Dedifferentiated amniotic fluid mesenchymal stem cell (primary cell): ENCODE data around the gene MAPK14.
"Not testable (repeated sequence)": the region's sequence is repeated elsewhere in the genome, so short reads cannot be mapped to it uniquely, and the experiment has no call there.

Source experiments
- DNase-seq: peaks from one replicate; pipeline ENCODE4 v3.0.0-alpha.2; 2016; ENCODE audit errors: extremely low spot score

Gene MAPK14

GRCh38 chr6:36123270-36124139, 95.9 kb downstream of the MAPK14 start:
- DNase-seq, result peak; percentile 37

DNA sequence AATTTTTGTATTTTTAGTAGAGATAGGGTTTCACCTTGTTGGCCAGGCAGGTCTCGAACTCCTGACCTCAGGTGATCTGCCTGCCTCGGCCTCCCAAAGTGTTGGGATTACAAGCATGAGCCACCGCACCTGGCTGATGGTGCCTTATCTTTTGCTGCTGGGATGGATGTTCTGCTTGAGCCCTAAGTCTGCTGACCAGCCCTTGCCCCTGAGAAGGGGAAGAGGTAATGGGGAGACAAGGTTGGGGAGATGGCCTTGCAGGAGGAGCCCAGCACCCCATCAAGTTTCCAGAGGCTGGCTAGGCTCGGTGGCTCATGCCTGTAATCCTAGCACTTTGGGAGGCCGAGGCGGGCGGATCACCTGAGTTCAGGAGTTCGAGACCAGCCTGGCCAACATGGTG, 96.7 kb downstream of the MAPK14 start:
- not testable (repeated sequence) for DNase-seq

DNA sequence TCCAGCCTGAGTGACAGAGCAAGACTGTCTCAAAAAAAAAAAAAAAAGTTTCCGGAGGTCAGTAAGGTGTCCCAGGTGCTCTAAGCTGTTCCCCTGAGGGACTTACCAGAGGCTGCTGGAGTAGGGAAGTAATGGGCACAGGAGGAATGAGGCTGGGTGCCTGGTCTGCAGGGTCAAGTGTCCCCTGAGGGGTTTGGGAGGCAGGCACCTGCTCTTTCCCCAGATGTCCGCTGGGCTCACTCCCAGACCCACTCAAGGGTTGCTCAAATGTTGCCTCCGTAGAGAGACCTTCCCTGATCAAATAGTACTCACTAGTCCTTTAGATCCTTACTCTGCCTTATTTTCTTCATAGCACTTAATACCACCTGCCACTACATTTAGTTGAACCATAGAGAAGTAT, 97.3 kb downstream of the MAPK14 start:
- no peak for DNase-seq

DNA sequence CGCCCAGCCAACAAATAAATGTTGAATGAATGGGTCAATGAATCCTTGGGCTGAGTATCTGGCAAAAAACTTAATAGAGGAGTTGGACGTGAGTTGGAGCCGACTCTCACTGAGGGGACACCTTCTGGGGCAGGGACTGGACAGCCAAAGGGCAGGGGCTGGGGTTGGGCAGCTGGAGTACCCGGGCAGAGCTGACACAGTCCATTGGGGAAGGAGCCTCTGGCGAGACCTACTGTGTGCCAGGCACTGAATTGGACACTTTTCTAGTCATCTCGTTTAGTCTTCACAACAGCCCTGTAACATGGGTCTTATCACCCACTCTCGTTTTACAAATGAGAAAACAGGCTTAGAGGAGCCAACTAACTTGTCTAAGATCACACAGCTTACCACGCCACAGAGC, 98.0 kb downstream of the MAPK14 start:
- no peak for DNase-seq

GRCh38 chr6:36126121-36126520, 98.5 kb downstream of the MAPK14 start:
- DNase-seq, result no peak

- no peak for DNase-seq
Observed at GRCh38 chr6:36126553-36127458, 99.2 kb downstream of the MAPK14 start.

DNA sequence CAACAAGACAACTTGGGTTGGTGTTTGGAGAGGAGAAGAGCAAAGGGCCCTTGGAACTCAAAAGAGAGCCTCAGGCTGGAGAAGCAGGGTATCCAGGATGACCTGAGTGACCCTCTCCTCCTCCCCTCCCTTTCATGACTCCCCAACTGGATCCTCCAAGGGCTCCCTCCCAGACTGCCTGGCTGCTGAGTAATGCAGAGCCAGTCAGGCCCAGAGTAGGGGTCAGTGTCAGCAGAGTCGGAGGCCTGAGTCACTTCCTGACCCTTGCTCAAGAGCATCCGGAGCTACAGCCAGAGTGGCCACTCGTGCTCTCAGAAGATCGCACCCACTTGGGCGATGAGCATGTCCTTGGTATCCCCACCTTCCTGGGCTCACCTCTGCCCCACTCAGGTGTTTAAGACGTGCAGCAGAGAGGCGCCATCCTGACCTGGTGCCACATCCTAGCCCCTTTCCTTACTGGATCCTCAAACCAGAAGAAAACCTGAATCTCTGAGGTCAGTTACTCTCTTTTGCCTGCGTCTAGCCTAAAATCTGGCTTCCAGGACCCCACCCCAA, 99.9 kb downstream of the MAPK14 start:
- no peak for DNase-seq

DNA sequence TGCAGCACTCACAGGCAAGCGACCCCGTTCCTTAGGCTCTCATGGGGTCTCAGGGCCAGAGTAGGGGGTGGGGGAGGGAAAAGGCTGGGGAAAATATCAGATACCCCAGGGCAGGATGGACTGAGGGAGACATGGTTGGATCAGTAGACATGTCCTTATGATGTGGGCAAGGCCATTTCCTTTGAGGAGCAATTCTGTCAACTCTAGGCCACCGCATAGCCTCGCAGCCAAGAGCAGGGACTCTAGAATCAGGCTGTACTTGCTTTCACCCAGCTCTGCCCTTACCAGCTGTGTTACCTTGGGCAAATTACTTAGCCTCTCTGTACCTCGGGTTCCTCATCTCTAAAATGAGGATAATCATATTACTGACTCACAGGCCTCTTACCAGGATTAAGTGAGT, 100.5 kb downstream of the MAPK14 start:
- no peak for DNase-seq

GRCh38 chr6:36128793-36129192, 101.2 kb downstream of the MAPK14 start:
- no peak for DNase-seq

- DNase-seq, result not testable (repeated sequence)
Observed at GRCh38 chr6:36129334-36129733, 101.7 kb downstream of the MAPK14 start.

- no peak for DNase-seq
Observed at GRCh38 chr6:36129941-36130666, 102.5 kb downstream of the MAPK14 start, which contains the start of gene MAPK13. Gene MAPK13, plus strand, starts transcription at chr6:36130513. Its CDS starts 70 bp downstream, at chr6:36130583.

DNA sequence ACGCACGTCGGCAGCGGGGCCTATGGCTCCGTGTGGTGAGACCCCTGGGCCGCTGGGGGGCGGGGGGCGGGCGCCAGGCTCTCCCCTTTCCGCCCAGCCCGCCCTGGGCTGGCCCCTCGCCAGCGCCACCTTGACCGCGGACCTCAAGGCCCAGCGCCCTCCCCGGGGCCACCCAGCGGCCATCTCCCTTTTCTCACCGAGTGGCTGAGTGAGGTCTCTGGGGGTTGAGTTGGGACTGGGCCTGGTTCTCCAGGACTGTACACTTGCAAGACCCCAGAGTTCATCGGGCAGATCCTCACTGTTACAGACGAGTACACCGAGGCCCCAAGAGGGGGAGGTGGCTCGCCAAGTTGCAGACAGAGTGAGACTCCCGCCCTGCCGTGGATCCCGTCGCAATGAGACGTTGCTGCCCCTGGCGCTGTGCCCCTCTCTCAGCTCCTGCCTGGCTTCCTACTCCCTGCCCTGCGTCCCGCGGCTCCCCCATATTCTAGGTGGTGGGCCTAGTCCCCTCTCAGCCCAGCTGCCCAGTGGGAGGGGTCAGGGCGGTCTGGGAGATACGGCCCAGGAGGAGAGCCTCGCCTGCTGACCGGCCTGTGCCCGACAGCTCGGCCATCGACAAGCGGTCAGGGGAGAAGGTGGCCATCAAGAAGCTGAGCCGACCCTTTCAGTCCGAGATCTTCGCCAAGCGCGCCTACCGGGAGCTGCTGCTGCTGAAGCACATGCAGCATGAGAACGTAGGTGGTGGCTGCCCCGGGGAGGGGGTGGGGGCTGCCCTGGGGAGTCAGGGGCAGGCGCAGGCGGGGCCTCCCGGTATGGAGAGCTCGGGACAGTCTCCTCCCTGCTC, 103.3 kb downstream of the MAPK14 start:
- DNase-seq, result no peak

- DNase-seq, result no peak
Observed at GRCh38 chr6:36131511-36132245, 104.1 kb downstream of the MAPK14 start.

DNA sequence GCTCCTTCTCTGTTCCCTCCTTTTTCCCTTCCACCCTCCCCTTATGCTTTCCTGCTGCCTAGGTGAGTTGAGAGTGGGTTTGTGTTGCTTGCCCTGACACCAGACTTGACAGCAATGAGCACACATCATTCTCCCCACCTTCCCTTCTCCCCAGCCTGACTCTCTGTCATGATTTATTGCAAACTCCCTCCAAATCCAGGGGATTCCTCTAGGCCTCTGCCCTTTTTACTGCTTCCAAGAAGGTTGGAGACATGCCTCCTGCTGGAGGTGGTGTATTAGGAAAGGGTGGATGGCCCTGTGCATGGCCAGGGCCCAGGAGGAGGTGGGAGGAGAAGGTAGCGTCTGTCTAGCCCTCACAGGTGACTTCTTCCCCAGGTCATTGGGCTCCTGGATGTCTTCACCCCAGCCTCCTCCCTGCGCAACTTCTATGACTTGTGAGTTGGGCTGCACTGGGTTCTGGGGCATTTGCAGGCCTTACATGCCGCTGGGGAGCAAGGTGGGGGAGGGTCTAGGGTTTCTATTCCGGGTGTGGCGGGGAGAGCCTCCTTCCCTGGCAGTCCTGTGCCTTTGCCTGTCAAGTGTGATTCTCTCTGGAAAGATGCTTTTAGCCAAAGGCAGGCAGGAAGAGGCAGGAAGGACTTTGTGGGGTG, 104.8 kb downstream of the MAPK14 start:
- DNase-seq, result no peak

DNA sequence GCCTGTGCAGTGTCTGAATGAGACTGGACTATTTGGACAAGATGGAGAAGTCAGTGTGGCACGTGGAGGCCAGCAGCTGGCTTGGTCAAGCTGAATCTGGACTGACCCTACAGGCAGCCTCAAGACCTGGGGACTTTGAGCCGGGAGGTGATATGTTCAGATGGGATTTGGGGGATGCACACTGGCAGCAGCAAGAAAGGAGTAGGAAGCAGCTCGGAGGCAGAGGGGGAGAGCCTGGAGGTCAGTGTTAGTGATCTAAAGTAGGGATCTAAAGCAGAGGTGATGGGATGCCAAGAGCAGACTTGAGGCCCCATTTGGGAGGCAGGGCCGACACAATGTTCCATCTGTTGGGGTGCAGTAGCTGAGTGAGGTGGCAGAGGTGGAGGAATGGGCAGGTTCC, 105.5 kb downstream of the MAPK14 start:
- DNase-seq, result no peak

DNA sequence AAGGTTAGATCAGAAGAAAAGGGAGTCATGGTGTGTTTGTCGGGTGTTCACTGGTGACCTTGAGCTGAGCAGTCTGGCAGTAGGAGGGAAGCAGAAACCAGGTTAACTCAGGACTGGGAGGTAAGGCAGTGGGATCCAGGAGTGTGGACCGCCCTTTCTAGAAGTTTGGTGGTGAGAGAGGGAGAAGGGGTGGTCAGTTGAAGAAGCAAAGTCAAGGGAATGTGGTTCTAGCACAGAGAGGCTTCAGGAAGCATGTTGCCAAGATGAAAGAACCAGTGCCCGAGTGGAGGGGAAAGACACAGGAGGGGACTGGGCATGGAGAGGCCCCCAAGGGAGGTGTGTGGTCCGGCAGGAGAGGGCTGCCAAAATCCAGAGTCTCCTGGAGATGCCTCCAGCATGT, 106.3 kb downstream of the MAPK14 start:
- DNase-seq, result no peak

GRCh38 chr6:36135053-36135731, 107.6 kb downstream of the MAPK14 start:
- no peak for DNase-seq

GRCh38 chr6:36136034-36136433, 108.4 kb downstream of the MAPK14 start:
- DNase-seq, result no peak

GRCh38 chr6:36136551-36136950, 108.9 kb downstream of the MAPK14 start:
- DNase-seq, result no peak
